GM12878 (cell line): ENCODE measurements around the gene ANKRD60. TPM values are rescaled to one million over a fixed set of nuclear protein-coding genes. Genes with fewer than 3 reads are reported as not detected.

Source experiments
- ATAC-seq: fragments of 200-7000 bp; cut with Tn5 transposase; 3 replicates; pipeline ENCODE4 v1.9.1; 2020; ENCODE audit warnings: mild to moderate bottlenecking, moderate library complexity
- BruUV-seq: library from RNA; stranded (reverse); fragments of 400-500 nt; replicated peaks from 2 replicates; lab custom pipeline; 2021; lab: Mats Ljungman, UMichigan
- CTCF ChIA-PET: fragments of 300-600 bp; sonication (Branson Sonifier 250); formaldehyde crosslinking; extraction: SDS; loops from one replicate; lab custom pipeline; 2021; ENCODE audit warnings: inconsistent platforms; lab: Yijun Ruan, JAX
- POLR2A ChIA-PET: fragments of 350-600 bp; formaldehyde crosslinking; extraction: SDS; loops from one replicate; lab custom pipeline; 2021; ENCODE audit warnings: inconsistent platforms; lab: Charles Lee
- RAD21 ChIA-PET: fragments of 300-600 bp; sonication (Branson Sonifier 250); formaldehyde crosslinking; loops from one replicate; lab custom pipeline; 2023; ENCODE audit warnings: antibody characterized with exemption; ENCODE audit not compliant: unreplicated experiment; lab: Charles Lee
- SMC1A ChIA-PET: fragments of 300-600 bp; sonication (Branson Sonifier 250); formaldehyde crosslinking; loops from one replicate; lab custom pipeline; 2023; ENCODE audit not compliant: unreplicated experiment, uncharacterized antibody; lab: Charles Lee
- DNase-seq: peaks from one replicate; pipeline ENCODE4 v3.0.0-alpha.2; 2011; ENCODE audit warnings: low read depth, low spot score
- FAIRE-seq: peaks from 3 replicates; lab custom pipeline; 2011; peaks lifted over from hg19 to GRCh38; lab: Jason Lieb, UNC
- H2AFZ ChIP-seq: 2 replicates; pipeline ENCODE4 v1.6.0; 2011; ENCODE audit warnings: low read depth, low read length, control low read depth; ENCODE audit not compliant: control insufficient read depth
- H3K27ac ChIP-seq: 2 replicates; pipeline ENCODE4 v1.5.1; 2011; ENCODE audit warnings: control low read depth; ENCODE audit not compliant: control insufficient read depth, insufficient read depth
- H3K27me3 ChIP-seq, 2 experiments: replicated peaks in 1 of 2; 2 replicates each; pipeline versions ENCODE4 v1.6.0 to v1.6.1; 2011; ENCODE audit warnings: low read length in 1 of 2; ENCODE audit not compliant: control insufficient read depth in 2 of 2, insufficient read depth in 2 of 2
- H3K36me3 ChIP-seq, 2 experiments: 2 replicates each; pipeline ENCODE4 v1.5.1; 2011; ENCODE audit warnings: low read length in 1 of 2; ENCODE audit not compliant: control insufficient read depth in 2 of 2, insufficient read depth in 2 of 2
- H3K4me1 ChIP-seq: 2 replicates; pipeline ENCODE4 v1.6.1; 2011; ENCODE audit warnings: mild to moderate bottlenecking, low read length, moderate library complexity, mixed read lengths; ENCODE audit not compliant: control insufficient read depth, insufficient read depth
- H3K4me2 ChIP-seq: 2 replicates; pipeline ENCODE4 v1.6.0; 2011; ENCODE audit warnings: control low read depth; ENCODE audit not compliant: control insufficient read depth, insufficient read depth
- H3K4me3 ChIP-seq: fragments of 200-600 bp; sonication (generic); 2 replicates; pipeline ENCODE4 v1.5.1; 2016
- H3K79me2 ChIP-seq: 2 replicates; pipeline ENCODE4 v1.6.0; 2011; ENCODE audit warnings: low read length; ENCODE audit not compliant: control insufficient read depth, insufficient read depth
- H3K9ac ChIP-seq: 2 replicates; pipeline ENCODE4 v1.8.0; 2011; ENCODE audit warnings: low read length, control low read depth, mixed read lengths; ENCODE audit not compliant: control insufficient read depth, insufficient read depth
- H3K9me3 ChIP-seq: replicated peaks from 3 replicates; pipeline ENCODE4 v1.5.1; 2011; ENCODE audit warnings: mild to moderate bottlenecking, low read length; ENCODE audit not compliant: control insufficient read depth, insufficient read depth
- H4K20me1 ChIP-seq: 2 replicates; pipeline ENCODE4 v1.6.0; 2011; ENCODE audit not compliant: control insufficient read depth, insufficient read depth
- GATAD2B ChIP-seq: fragments of 450-650 bp; conservative IDR thresholded peaks from 2 replicates; pipeline ENCODE4 v1.6.1; 2017; ENCODE audit warnings: low read depth, mild to moderate bottlenecking, moderate library complexity
- HCFC1 ChIP-seq: fragments of 150-350 bp; IDR thresholded peaks from 2 replicates; pipeline ENCODE4 v1.6.1; 2014; ENCODE audit warnings: low read length
- IKZF2 ChIP-seq, 2 experiments: fragments of 450-650 bp; IDR thresholded peaks; 2 replicates each; pipeline ENCODE4 v1.6.1; 2017; ENCODE audit warnings: mild to moderate bottlenecking in 2 of 2, moderate library complexity in 2 of 2
- KDM1A ChIP-seq: fragments of 200-600 bp; sonication (generic); IDR thresholded peaks from 2 replicates; pipeline ENCODE4 v1.6.1; 2016; ENCODE audit warnings: borderline replicate concordance
- NBN ChIP-seq: fragments of 450-650 bp; IDR thresholded peaks from 2 replicates; pipeline ENCODE4 v1.6.1; 2016
- RUNX3 ChIP-seq: IDR thresholded peaks from 2 replicates; pipeline ENCODE4 v1.6.1; 2012; ENCODE audit warnings: low read length, inconsistent platforms
- SP1 ChIP-seq: IDR thresholded peaks from one replicate; pipeline ENCODE4 v1.6.1; 2011; ENCODE audit warnings: low read depth, low read length
- SUZ12 ChIP-seq: fragments of 200-600 bp; sonication (generic); IDR thresholded peaks from one replicate; pipeline ENCODE4 v1.6.1; 2018; ENCODE audit warnings: antibody characterized with exemption, mild to moderate bottlenecking; ENCODE audit not compliant: unreplicated experiment
- ZNF274 ChIP-seq: IDR thresholded peaks from one replicate; pipeline ENCODE4 v1.8.0; 2011; ENCODE audit not compliant: insufficient read length, insufficient read depth
- ZZZ3 ChIP-seq: IDR thresholded peaks from 2 replicates; pipeline ENCODE4 v1.6.1; 2011; ENCODE audit warnings: low read depth; ENCODE audit not compliant: control insufficient read depth, insufficient read length
- WGBS: methylation state at CpG from one replicate; pipeline ENCODE4 v1.1.6; 2016; ENCODE audit warnings: low lambda C conversion rate; ENCODE audit not compliant: insufficient replicate concordance, insufficient coverage; ENCODE audit errors: missing lambda C conversion rate; 5-methylcytosine and 5-hydroxymethylcytosine counted together
- in situ Hi-C: fragments of 300-500 bp; cut with MboI; formaldehyde crosslinking; loops from 9 replicates; pipeline ENCODE4 v1.14.3; 2018; ENCODE audit warnings: mixed read lengths
- intact Hi-C: fragments of 100-400 bp; cut with micrococcal nuclease; formaldehyde crosslinking; loops from one replicate; pipeline ENCODE4 v1.14.2; 2022; ENCODE audit not compliant: unreplicated experiment
- polyA plus RNA-seq, 11 experiments: library from polyadenylated mRNA; depleted of rRNA in 4 of 11; unstranded in 6 of 11; stranded (reverse) in 5 of 11; fragments of >200 nt; fragmentation: Nextera tagmentation in 4 of 11; fragmentation: Illumina TruSeq in 1 of 11; extraction: Ambion mirVana in 4 of 11; extraction: Trizol in 1 of 11; gene quantifications; 1 replicate in 1 of 11; 2 replicates in 10 of 11; pipeline versions ENCODE4 v1.2.1 to v1.2.3, GENCODE V29; 2011 to 2016; ENCODE audit warnings: inconsistent platforms in 2 of 11, missing spikeins in 2 of 11, low read depth in 1 of 11
- total RNA-seq, 4 experiments: library from RNA; depleted of rRNA in 3 of 4; stranded (reverse); fragments of >200 nt in 3 of 4; fragmentation: Illumina TruSeq in 1 of 4; extraction: Trizol in 1 of 4; gene quantifications; 2 replicates each; pipeline versions ENCODE4 v1.2.1 to v1.2.3, GENCODE V29; 2013 to 2021
- TF ChIP-seq, protein P1 (sequence below): fragments of 450-650 bp; IDR thresholded peaks from 2 replicates; pipeline ENCODE4 v1.6.1; 2017; ENCODE audit warnings: mild to moderate bottlenecking, moderate library complexity
- TF ChIP-seq, protein P2 (sequence below): fragments of 450-650 bp; IDR thresholded peaks from 2 replicates; pipeline ENCODE4 v1.6.1; 2016; ENCODE audit warnings: mild to moderate bottlenecking
- TF ChIP-seq, protein P3 (sequence below): fragments of 450-650 bp; IDR thresholded peaks from 2 replicates; pipeline ENCODE4 v1.6.1; 2017; ENCODE audit warnings: mild to moderate bottlenecking, moderate library complexity

Gene ANKRD60
- total and polyA plus RNA-seq, 10 of the 15 experiments (the other 5 are each of a cell fraction or from before 2014, with no cell fraction given), result not detected

DNA sequence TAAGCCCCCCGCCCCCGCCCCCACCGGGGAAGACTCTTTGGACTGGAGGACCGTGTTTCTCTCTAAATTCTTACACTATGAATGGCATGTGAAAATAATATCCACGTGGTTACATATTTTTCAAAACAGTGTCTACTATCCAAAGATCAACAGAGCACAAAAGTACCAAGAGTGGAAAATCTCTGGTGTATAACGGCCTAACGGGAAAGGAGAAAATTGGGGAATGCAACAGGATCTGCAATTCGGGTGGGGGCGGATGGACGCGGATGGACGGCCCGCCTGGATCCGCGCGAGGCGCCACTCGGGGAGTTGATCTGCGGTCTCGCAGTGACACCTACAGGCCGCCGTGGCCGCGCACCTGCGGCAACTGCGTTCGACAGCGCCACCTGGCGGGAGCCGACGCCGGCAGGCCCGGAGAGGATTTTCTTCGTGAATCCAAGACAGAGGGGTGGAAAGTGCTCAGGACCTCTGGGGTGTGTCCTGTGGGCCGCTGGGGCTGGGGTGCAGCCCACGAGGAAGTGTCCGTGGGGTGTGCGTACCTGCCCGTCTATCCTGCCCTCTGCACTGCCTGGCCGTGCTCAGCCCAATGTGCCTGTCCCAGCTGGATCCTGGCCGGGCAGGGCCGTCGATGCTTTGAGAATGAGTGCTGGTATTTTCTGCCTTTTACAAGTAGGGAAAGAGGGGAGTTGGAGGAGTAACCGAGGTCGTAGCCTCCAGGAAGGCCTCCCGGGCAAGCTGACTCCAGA lies 18.6 kb downstream of the ANKRD60 start (continued):
- TF ChIP-seq IKZF2 (IDR thresholded peaks at IDR 0.05), result 0 out of 4 replicates have a peak, but pooled peaks of 1 of the 2 experiments have one; percentile 37
- TF ChIP-seq, protein P1, sequence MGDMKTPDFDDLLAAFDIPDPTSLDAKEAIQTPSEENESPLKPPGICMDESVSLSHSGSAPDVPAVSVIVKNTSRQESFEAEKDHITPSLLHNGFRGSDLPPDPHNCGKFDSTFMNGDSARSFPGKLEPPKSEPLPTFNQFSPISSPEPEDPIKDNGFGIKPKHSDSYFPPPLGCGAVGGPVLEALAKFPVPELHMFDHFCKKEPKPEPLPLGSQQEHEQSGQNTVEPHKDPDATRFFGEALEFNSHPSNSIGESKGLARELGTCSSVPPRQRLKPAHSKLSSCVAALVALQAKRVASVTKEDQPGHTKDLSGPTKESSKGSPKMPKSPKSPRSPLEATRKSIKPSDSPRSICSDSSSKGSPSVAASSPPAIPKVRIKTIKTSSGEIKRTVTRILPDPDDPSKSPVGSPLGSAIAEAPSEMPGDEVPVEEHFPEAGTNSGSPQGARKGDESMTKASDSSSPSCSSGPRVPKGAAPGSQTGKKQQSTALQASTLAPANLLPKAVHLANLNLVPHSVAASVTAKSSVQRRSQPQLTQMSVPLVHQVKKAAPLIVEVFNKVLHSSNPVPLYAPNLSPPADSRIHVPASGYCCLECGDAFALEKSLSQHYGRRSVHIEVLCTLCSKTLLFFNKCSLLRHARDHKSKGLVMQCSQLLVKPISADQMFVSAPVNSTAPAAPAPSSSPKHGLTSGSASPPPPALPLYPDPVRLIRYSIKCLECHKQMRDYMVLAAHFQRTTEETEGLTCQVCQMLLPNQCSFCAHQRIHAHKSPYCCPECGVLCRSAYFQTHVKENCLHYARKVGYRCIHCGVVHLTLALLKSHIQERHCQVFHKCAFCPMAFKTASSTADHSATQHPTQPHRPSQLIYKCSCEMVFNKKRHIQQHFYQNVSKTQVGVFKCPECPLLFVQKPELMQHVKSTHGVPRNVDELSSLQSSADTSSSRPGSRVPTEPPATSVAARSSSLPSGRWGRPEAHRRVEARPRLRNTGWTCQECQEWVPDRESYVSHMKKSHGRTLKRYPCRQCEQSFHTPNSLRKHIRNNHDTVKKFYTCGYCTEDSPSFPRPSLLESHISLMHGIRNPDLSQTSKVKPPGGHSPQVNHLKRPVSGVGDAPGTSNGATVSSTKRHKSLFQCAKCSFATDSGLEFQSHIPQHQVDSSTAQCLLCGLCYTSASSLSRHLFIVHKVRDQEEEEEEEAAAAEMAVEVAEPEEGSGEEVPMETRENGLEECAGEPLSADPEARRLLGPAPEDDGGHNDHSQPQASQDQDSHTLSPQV, result peak; percentile 63; the same call in 1 of the 2 replicates
- peak; percentile 80 for TF ChIP-seq RUNX3
- TF ChIP-seq SP1, result peak; percentile 60
- TF ChIP-seq HCFC1, result 0 out of 2 replicates have a peak, but pooled peaks have one; percentile 13

DNA sequence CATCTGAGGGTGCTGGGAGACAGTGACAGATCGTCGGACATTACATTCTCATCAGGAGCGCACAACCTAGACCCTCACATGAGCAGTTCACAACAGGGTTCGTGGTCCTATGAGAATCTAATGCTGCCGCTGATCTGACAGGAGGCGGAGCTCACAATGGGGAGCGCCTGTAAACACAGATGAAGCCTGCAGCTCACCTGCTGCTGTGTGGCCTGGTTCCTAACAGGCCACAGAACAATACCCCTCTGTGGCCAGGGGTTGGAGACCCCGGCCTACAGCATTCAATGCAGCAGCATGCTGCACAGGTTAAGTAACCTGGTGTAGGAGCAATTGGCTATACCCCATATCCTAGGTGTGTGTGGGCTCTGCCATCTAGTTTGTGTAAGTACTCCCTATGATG lies 19.5 kb downstream of the ANKRD60 start:
- no peak for DNase-seq
- TF ChIP-seq, protein P2, sequence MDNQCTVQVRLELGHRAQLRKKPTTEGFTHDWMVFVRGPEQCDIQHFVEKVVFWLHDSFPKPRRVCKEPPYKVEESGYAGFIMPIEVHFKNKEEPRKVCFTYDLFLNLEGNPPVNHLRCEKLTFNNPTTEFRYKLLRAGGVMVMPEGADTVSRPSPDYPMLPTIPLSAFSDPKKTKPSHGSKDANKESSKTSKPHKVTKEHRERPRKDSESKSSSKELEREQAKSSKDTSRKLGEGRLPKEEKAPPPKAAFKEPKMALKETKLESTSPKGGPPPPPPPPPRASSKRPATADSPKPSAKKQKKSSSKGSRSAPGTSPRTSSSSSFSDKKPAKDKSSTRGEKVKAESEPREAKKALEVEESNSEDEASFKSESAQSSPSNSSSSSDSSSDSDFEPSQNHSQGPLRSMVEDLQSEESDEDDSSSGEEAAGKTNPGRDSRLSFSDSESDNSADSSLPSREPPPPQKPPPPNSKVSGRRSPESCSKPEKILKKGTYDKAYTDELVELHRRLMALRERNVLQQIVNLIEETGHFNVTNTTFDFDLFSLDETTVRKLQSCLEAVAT, result no peak
- TF ChIP-seq, protein P3, sequence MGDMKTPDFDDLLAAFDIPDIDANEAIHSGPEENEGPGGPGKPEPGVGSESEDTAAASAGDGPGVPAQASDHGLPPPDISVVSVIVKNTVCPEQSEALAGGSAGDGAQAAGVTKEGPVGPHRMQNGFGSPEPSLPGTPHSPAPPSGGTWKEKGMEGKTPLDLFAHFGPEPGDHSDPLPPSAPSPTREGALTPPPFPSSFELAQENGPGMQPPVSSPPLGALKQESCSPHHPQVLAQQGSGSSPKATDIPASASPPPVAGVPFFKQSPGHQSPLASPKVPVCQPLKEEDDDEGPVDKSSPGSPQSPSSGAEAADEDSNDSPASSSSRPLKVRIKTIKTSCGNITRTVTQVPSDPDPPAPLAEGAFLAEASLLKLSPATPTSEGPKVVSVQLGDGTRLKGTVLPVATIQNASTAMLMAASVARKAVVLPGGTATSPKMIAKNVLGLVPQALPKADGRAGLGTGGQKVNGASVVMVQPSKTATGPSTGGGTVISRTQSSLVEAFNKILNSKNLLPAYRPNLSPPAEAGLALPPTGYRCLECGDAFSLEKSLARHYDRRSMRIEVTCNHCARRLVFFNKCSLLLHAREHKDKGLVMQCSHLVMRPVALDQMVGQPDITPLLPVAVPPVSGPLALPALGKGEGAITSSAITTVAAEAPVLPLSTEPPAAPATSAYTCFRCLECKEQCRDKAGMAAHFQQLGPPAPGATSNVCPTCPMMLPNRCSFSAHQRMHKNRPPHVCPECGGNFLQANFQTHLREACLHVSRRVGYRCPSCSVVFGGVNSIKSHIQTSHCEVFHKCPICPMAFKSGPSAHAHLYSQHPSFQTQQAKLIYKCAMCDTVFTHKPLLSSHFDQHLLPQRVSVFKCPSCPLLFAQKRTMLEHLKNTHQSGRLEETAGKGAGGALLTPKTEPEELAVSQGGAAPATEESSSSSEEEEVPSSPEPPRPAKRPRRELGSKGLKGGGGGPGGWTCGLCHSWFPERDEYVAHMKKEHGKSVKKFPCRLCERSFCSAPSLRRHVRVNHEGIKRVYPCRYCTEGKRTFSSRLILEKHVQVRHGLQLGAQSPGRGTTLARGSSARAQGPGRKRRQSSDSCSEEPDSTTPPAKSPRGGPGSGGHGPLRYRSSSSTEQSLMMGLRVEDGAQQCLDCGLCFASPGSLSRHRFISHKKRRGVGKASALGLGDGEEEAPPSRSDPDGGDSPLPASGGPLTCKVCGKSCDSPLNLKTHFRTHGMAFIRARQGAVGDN, result no peak
- TF ChIP-seq ZZZ3 (no peak), ZNF274 (no peak), SUZ12 (no peak), KDM1A (no peak), NBN (no peak), GATAD2B (no peak)

More for the DNA sequence above, 19.5 kb downstream of the ANKRD60 start:
- CTCF ChIA-PET, result interaction anchor here (0.6 to 3.5 kb wide), 5 partner anchors 15 to 613 kb away, joined by 3 to 16 read pairs (median 8); no protein-coding TSS in a partner anchor
- Histone ChIP-seq H3K9me3 (no peaks in the 10 kb centered on the region; the same call in 2 of the 3 replicates), H3K36me3 (no peaks in the 10 kb centered on the region), H3K27ac (no peak overlapping the region), H3K4me1 (no peaks in the 10 kb centered on the region), H3K9ac (no peak overlapping the region), H3K27me3 (no peaks in the 10 kb centered on the region; a peak in 2 of 4 replicates), H3K4me2 (no peak overlapping the region), H3K4me3 (no peak overlapping the region), H2AFZ (no peak overlapping the region), H4K20me1 (no peaks in the 10 kb centered on the region), H3K79me2 (no peaks in the 10 kb centered on the region)
- BruUV-seq, result no TSS peak
- FAIRE-seq (no peak), ATAC-seq (no peak)
- intact Hi-C loops, result no loop called here
- in situ Hi-C loops, result loop anchor here (10.0 kb wide), 1 partner anchor 824 kb away; no protein-coding TSS in a partner anchor
- POLR2A ChIA-PET, result no interaction called here
- 63% methylated on average over 8 of the region's 8 CpGs for WGBS
- SMC1A ChIA-PET, result interaction anchor here (1.6 to 2.1 kb wide), 2 partner anchors 19 to 555 kb away, joined by 3 to 5 read pairs; no protein-coding TSS in a partner anchor
- RAD21 ChIA-PET, result interaction anchor here (1.2 to 1.6 kb wide), 3 partner anchors 17 to 40 kb away, joined by 3 read pairs; no protein-coding TSS in a partner anchor
